Loucy (cell line): ENCODE results near the gene UBTD2.

Experiments
- CTCF ChIP-seq: fragments of 200-600 bp; sonication (generic); conservative IDR thresholded peaks from 2 replicates; pipeline ENCODE4 v1.5.1; 2014; ENCODE audit warnings: mild to moderate bottlenecking, antibody characterized with exemption, low read length
- EZH2phosphoT487 ChIP-seq: fragments of 200-600 bp; IDR thresholded peaks from 2 replicates; pipeline ENCODE4 v1.6.1; 2018; ENCODE audit warnings: antibody characterized with exemption, mild to moderate bottlenecking, moderate library complexity, borderline replicate concordance

GRCh38 chr5:172312286-172312685, 28.7 kb upstream of the UBTD2 start:
- TF ChIP-seq CTCF (no peak), EZH2phosphoT487 (no peak)
